NCI-H748 (cell line): ENCODE measurements around the gene ULK4.
A peak's percentile ranks its signal among the peaks of the same experiment; 100 is the strongest.
"Not testable (repeated sequence)": the region's sequence is repeated elsewhere in the genome, so short reads cannot be mapped to it uniquely, and the experiment has no call there.

ENCODE experiments used
- DNase-seq: peaks from one replicate; lab custom pipeline; 2025; ENCODE audit not compliant: unreplicated experiment; lab: John Stamatoyannopoulos, UW

The ULK4 gene

GRCh38 chr3:41792806-41793205 lies 169.1 kb downstream of the ULK4 start:
- no peak for DNase-seq

- no peak for DNase-seq
Measured at GRCh38 chr3:41769106-41769505, 192.8 kb downstream of the ULK4 start.

GRCh38 chr3:41768363-41768762 lies 193.5 kb downstream of the ULK4 start:
- DNase-seq: no peak

- not testable (repeated sequence) for DNase-seq
Measured at GRCh38 chr3:41762867-41763266, 199.0 kb downstream of the ULK4 start.

- DNase-seq: no peak
Measured at GRCh38 chr3:41753651-41754050, 208.3 kb downstream of the ULK4 start.

- DNase-seq: no peak
Measured at GRCh38 chr3:41751597-41751996, 210.3 kb downstream of the ULK4 start.

- DNase-seq: no peak
Measured at GRCh38 chr3:41749988-41750387, 211.9 kb downstream of the ULK4 start.

- DNase-seq: no peak
Measured at GRCh38 chr3:41746215-41746614, 215.7 kb downstream of the ULK4 start.

GRCh38 chr3:41742121-41742520 lies 219.8 kb downstream of the ULK4 start:
- DNase-seq: no peak

- no peak for DNase-seq
Measured at GRCh38 chr3:41740374-41740886, 221.5 kb downstream of the ULK4 start.

GRCh38 chr3:41726891-41727290 lies 235.0 kb downstream of the ULK4 start:
- no peak for DNase-seq

- DNase-seq: no peak
Measured at GRCh38 chr3:41717641-41718040, 244.3 kb downstream of the ULK4 start.

GRCh38 chr3:41716471-41716870 lies 245.4 kb downstream of the ULK4 start:
- peak; percentile 1 for DNase-seq

- no peak for DNase-seq
Measured at GRCh38 chr3:41715376-41715775, 246.5 kb downstream of the ULK4 start.

GRCh38 chr3:41711651-41712050 lies 250.3 kb downstream of the ULK4 start:
- no peak for DNase-seq

- DNase-seq: no peak
Measured at GRCh38 chr3:41710646-41711388, 251.1 kb downstream of the ULK4 start.

GRCh38 chr3:41709213-41709612 lies 252.7 kb downstream of the ULK4 start:
- not testable (repeated sequence) for DNase-seq

GRCh38 chr3:41708176-41708575 lies 253.7 kb downstream of the ULK4 start:
- DNase-seq: no peak

- DNase-seq: no peak
Measured at GRCh38 chr3:41705893-41706292, 256.0 kb downstream of the ULK4 start.

GRCh38 chr3:41701191-41701698 lies 260.7 kb downstream of the ULK4 start:
- DNase-seq: no peak

- no peak for DNase-seq
Measured at GRCh38 chr3:41700155-41700554, 261.7 kb downstream of the ULK4 start.

GRCh38 chr3:41698898-41699297 lies 263.0 kb downstream of the ULK4 start:
- DNase-seq: no peak

- no peak for DNase-seq
Measured at GRCh38 chr3:41697702-41698101, 264.2 kb downstream of the ULK4 start.
